Breast epithelium (tissue), 3 donors: ENCODE results near the gene NUP205.

Source experiments
- POLR2A ChIP-seq: fragments of 450-650 bp; IDR thresholded peaks from one replicate; pipeline ENCODE4 v1.6.1; 2016; ENCODE audit warnings: antibody characterized with exemption, mild to moderate bottlenecking, moderate library complexity
- POLR2AphosphoS5 ChIP-seq, 3 donors: sonication (generic); formaldehyde crosslinking; IDR thresholded peaks; one replicate each; pipeline ENCODE4 v1.6.1; 2017; ENCODE audit warnings: antibody characterized with exemption in 3 of 3
- TF ChIP-seq, protein P1 (sequence below), 3 donors: fragments of 450-650 bp; IDR thresholded peaks; one replicate each; pipeline ENCODE4 v1.5.1; 2016 to 2017; ENCODE audit warnings: antibody characterized with exemption in 3 of 3, mild to moderate bottlenecking in 3 of 3, moderate library complexity in 3 of 3

DNA sequence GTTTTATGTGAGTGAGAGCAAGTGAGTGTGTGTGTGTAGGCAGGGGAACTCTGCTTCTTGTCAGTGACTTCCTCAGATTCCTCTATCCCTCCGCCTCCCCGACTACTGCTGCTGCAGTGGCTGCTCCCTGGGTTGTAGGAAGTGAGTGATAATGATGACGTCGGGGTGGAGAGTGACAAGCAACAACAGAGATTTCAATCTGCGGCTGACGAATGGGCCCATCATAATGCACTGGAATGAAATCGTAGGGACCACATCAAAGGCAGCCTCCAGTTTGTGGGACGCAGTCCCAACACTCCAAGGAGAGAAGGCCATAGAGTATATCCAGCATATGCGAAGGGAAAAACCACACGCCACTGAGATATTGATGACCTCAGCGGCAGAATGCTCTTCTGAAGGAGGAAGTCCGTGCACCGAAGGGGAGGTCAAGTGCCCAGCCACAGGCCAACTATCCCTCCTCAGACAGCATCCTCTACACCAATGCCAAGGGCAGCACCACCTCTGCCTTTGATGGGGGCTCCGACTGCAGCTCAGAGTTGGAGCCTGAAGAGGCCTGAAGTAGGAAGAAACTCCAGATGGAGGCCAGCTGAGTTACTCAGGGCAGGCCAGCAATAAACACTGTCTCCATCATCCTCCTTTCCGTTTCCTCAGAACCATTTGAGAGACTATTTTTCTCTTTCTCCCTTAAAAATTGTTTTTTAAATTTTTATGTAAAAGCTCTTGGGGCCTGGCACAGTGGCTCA, 93.3 kb downstream of the NUP205 start:
- TF ChIP-seq, protein P1, sequence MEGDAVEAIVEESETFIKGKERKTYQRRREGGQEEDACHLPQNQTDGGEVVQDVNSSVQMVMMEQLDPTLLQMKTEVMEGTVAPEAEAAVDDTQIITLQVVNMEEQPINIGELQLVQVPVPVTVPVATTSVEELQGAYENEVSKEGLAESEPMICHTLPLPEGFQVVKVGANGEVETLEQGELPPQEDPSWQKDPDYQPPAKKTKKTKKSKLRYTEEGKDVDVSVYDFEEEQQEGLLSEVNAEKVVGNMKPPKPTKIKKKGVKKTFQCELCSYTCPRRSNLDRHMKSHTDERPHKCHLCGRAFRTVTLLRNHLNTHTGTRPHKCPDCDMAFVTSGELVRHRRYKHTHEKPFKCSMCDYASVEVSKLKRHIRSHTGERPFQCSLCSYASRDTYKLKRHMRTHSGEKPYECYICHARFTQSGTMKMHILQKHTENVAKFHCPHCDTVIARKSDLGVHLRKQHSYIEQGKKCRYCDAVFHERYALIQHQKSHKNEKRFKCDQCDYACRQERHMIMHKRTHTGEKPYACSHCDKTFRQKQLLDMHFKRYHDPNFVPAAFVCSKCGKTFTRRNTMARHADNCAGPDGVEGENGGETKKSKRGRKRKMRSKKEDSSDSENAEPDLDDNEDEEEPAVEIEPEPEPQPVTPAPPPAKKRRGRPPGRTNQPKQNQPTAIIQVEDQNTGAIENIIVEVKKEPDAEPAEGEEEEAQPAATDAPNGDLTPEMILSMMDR (IDR thresholded peaks at IDR 0.05) = no peak
- TF ChIP-seq POLR2AphosphoS5 (IDR thresholded peaks at IDR 0.05) (no peak), POLR2A (no peak)
